GM23338 (cell line): ENCODE data around the gene MOB3B. TPM values are rescaled to one million over a fixed set of nuclear protein-coding genes. Genes with fewer than 3 reads are reported as not detected.
A peak's percentile ranks its signal among the peaks of the same experiment; 100 is the strongest.

Source experiments
- ATAC-seq: fragments of 200-7000 bp; cut with Tn5 transposase; 3 replicates; pipeline ENCODE4 v1.9.1; 2020
- DNase-seq: peaks from one replicate; pipeline ENCODE4 v3.0.0-alpha.2; 2015; ENCODE audit warnings: low spot score
- H2AFZ ChIP-seq: fragments of 200-600 bp; sonication (generic); 2 replicates; pipeline ENCODE4 v1.8.0; 2016; ENCODE audit warnings: antibody characterized with exemption, mild to moderate bottlenecking, moderate library complexity
- H3F3A ChIP-seq: fragments of 200-600 bp; sonication (generic); replicated peaks from 2 replicates; pipeline ENCODE4 v1.8.0; 2017; ENCODE audit warnings: antibody characterized with exemption, mixed run types, low read depth
- H3K27ac ChIP-seq: fragments of 200-600 bp; sonication (generic); 2 replicates; pipeline ENCODE4 v1.6.1; 2016; ENCODE audit warnings: low read depth
- H3K27me3 ChIP-seq: fragments of 200-600 bp; sonication (generic); 2 replicates; pipeline ENCODE4 v1.8.0; 2016; ENCODE audit warnings: mild to moderate bottlenecking, mixed run types, moderate library complexity; ENCODE audit not compliant: insufficient read depth
- H3K36me3 ChIP-seq: fragments of 200-600 bp; sonication (generic); 2 replicates; pipeline ENCODE4 v1.8.0; 2016; ENCODE audit warnings: mild to moderate bottlenecking; ENCODE audit not compliant: insufficient read depth
- H3K4me1 ChIP-seq: fragments of 200-600 bp; sonication (generic); 2 replicates; pipeline ENCODE4 v1.8.0; 2016; ENCODE audit warnings: mild to moderate bottlenecking, moderate library complexity; ENCODE audit not compliant: insufficient read depth
- H3K4me2 ChIP-seq: fragments of 200-600 bp; sonication (generic); 2 replicates; pipeline ENCODE4 v1.7.1; 2017; ENCODE audit warnings: mixed run types
- H3K4me3 ChIP-seq: fragments of 200-600 bp; sonication (generic); 2 replicates; pipeline ENCODE4 v1.6.1; 2016; ENCODE audit warnings: mixed run types
- H3K79me2 ChIP-seq: fragments of 200-600 bp; sonication (generic); replicated peaks from 2 replicates; pipeline ENCODE4 v1.8.0; 2017; ENCODE audit warnings: mild to moderate bottlenecking; ENCODE audit not compliant: insufficient read depth
- H3K9me2 ChIP-seq: fragments of 200-600 bp; sonication (generic); 2 replicates; pipeline ENCODE4 v1.8.0; 2017; ENCODE audit not compliant: insufficient read depth
- H4K20me1 ChIP-seq: fragments of 200-600 bp; sonication (generic); replicated peaks from 2 replicates; pipeline ENCODE4 v1.8.0; 2017; ENCODE audit warnings: mild to moderate bottlenecking; ENCODE audit not compliant: insufficient read depth
- H3K27ac Mint-ChIP-seq: 2 replicates; pipeline ENCODE4 v1.8.0; 2020; ENCODE audit warnings: inconsistent platforms, mild to moderate bottlenecking, moderate library complexity, mixed read lengths
- H3K27me3 Mint-ChIP-seq: 3 replicates; pipeline ENCODE4 v1.8.0; 2022; ENCODE audit warnings: low read depth, mild to moderate bottlenecking, moderate library complexity, mixed read lengths, inconsistent platforms; ENCODE audit not compliant: insufficient read depth, poor library complexity
- H3K36me3 Mint-ChIP-seq: 3 replicates; pipeline ENCODE4 v1.8.0; 2021; ENCODE audit warnings: low read depth, mild to moderate bottlenecking, inconsistent platforms, moderate library complexity, mixed read lengths
- H3K4me1 Mint-ChIP-seq: 3 replicates; pipeline ENCODE4 v1.8.0; 2020; ENCODE audit warnings: mild to moderate bottlenecking, inconsistent platforms, mixed read lengths
- H3K4me3 Mint-ChIP-seq: 3 replicates; pipeline ENCODE4 v1.8.0; 2021; ENCODE audit warnings: moderate library complexity, mild to moderate bottlenecking, inconsistent platforms, mixed read lengths
- H3K9me3 Mint-ChIP-seq: 3 replicates; pipeline ENCODE4 v1.8.0; 2020; ENCODE audit warnings: moderate library complexity, mild to moderate bottlenecking, inconsistent platforms, mixed read lengths
- CTCF ChIP-seq, 2 experiments: fragments of 200-600 bp in 1 of 2; sonication (generic) in 1 of 2; conservative IDR thresholded peaks; 2 replicates each; pipeline versions ENCODE4 v1.5.1 to v1.6.1; 2016 to 2017; ENCODE audit warnings: antibody characterized with exemption in 2 of 2, low read depth in 2 of 2, mild to moderate bottlenecking in 2 of 2, moderate library complexity in 1 of 2
- ETS1 ChIP-seq: IDR thresholded peaks from 2 replicates; pipeline ENCODE4 v1.6.1; 2016; ENCODE audit warnings: antibody characterized with exemption
- EZH2phosphoT487 ChIP-seq: fragments of 200-600 bp; sonication (generic); IDR thresholded peaks from one replicate; pipeline ENCODE4 v1.8.1; 2018; ENCODE audit warnings: antibody characterized with exemption; ENCODE audit not compliant: unreplicated experiment
- JUNB ChIP-seq: IDR thresholded peaks from one replicate; pipeline ENCODE4 v1.6.1; 2016; ENCODE audit warnings: antibody characterized with exemption; ENCODE audit not compliant: unreplicated experiment
- NANOG ChIP-seq: IDR thresholded peaks from 2 replicates; pipeline ENCODE4 v1.6.1; 2016; ENCODE audit warnings: antibody characterized with exemption, borderline replicate concordance
- POLR2AphosphoS5 ChIP-seq: IDR thresholded peaks from 2 replicates; pipeline ENCODE4 v1.6.1; 2016; ENCODE audit warnings: antibody characterized with exemption, low read depth
- REST ChIP-seq: IDR thresholded peaks from one replicate; pipeline ENCODE4 v1.6.1; 2018; ENCODE audit warnings: antibody characterized with exemption; ENCODE audit not compliant: unreplicated experiment
- STAT1 ChIP-seq: IDR thresholded peaks from one replicate; pipeline ENCODE4 v1.6.1; 2016; ENCODE audit warnings: antibody characterized with exemption; ENCODE audit not compliant: unreplicated experiment
- ZNF331 ChIP-seq: fragments of 250-450 bp; sonication (Bioruptor Pico); IDR thresholded peaks from 2 replicates; pipeline ENCODE4 v1.5.0; 2020; ENCODE audit warnings: low read depth, mild to moderate bottlenecking, moderate library complexity
- ZNF462 ChIP-seq: fragments of 250-450 bp; sonication (Bioruptor Pico); IDR thresholded peaks from 2 replicates; pipeline ENCODE4 v1.5.0; 2020; ENCODE audit warnings: mild to moderate bottlenecking, moderate library complexity
- polyA plus RNA-seq: library from polyadenylated mRNA; unstranded; fragments of >200 nt; fragmentation: Nextera tagmentation; extraction: Ambion mirVana; gene quantifications from 2 replicates; pipeline ENCODE4 v1.2.1, GENCODE V29; 2016
- total RNA-seq: library from RNA; depleted of rRNA; stranded (reverse); fragments of >200 nt; shearing (Covaris generic); gene quantifications from 2 replicates; pipeline ENCODE4 v1.2.3, GENCODE V29; 2014

Gene MOB3B
- total and polyA plus RNA-seq, 2 experiments from 2014 or later, result 7.6 to 12.1 TPM

GRCh38 chr9:27280860-27281259, 248.8 kb downstream of the MOB3B start (continued):
- TF ChIP-seq ZNF462 (CRISPR knock-in tag) (no peak), STAT1 (no peak)

GRCh38 chr9:27280249-27280648, 249.4 kb downstream of the MOB3B start:
- no peak overlapping the region for H3K4me3 ChIP-seq
- H3F3A ChIP-seq, result no peaks in the 10 kb centered on the region
- no peak overlapping the region for H3K4me2 ChIP-seq
- H3K27ac ChIP-seq, result no peak overlapping the region
- H3K4me1 Mint-ChIP-seq, result peaks cover 21% of the 10 kb centered on the region
- no peaks in the 10 kb centered on the region for H3K9me3 Mint-ChIP-seq
- ATAC-seq (peak; percentile 59; the same call in 2 of the 3 replicates), DNase-seq (no peak)
- no peaks in the 10 kb centered on the region for H3K36me3 ChIP-seq
- no peaks in the 10 kb centered on the region for H4K20me1 ChIP-seq
- H3K4me3 Mint-ChIP-seq, result no peak overlapping the region
- no peaks in the 10 kb centered on the region for H3K27me3 ChIP-seq
- no peak overlapping the region for H3K27ac Mint-ChIP-seq
- no peaks in the 10 kb centered on the region for H3K79me2 ChIP-seq
- no peaks in the 10 kb centered on the region for H3K4me1 ChIP-seq
- H3K36me3 Mint-ChIP-seq, result no peaks in the 10 kb centered on the region
- H3K27me3 Mint-ChIP-seq, result no peaks in the 10 kb centered on the region
- H2AFZ ChIP-seq, result 0 out of 2 replicates have a peak overlapping the region, but pooled peaks have one; percentile 12
- H3K9me2 ChIP-seq, result 0 out of 2 replicates have a peak, but pooled peaks cover 3% of the 10 kb centered on the region
- TF ChIP-seq JUNB (no peak), REST (no peak), EZH2phosphoT487 (no peak), ZNF331 (CRISPR knock-in tag) (no peak), POLR2AphosphoS5 (no peak), NANOG (no peak), CTCF (conservative IDR thresholded peaks at IDR 0.05; ENCODE audit: low read depth in 2 of 2) (no peak), ETS1 (no peak)
